GM12872 (cell line): ENCODE measurements around the gene PRKCB.

Experiments
- TF ChIP-seq, protein P1 (sequence below): IDR thresholded peaks from 3 replicates; pipeline ENCODE4 v1.5.1; 2011; ENCODE audit warnings: low read depth, mild to moderate bottlenecking, low read length, moderate library complexity; ENCODE audit not compliant: insufficient read depth

PRKCB gene

DNA sequence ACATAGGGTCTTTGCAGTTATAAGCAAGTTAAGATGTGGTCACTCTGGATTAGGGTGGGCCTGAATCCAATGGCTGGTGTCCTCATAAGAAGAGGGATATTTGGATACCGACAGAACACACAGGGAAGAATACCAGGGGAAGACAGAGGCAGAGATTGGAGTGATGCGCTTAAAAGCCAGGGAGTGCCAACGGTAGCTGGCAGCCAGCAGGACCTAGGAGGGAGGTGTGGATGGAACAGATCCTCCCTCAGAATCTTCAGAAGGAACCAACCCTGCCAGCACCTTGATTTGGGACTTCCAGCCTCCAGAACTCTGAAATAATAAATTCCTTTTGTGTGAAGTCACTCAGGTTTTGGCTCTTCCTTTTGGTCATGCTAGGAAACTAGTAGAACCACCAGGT is 310.1 kb downstream of the PRKCB start:
- TF ChIP-seq, protein P1, sequence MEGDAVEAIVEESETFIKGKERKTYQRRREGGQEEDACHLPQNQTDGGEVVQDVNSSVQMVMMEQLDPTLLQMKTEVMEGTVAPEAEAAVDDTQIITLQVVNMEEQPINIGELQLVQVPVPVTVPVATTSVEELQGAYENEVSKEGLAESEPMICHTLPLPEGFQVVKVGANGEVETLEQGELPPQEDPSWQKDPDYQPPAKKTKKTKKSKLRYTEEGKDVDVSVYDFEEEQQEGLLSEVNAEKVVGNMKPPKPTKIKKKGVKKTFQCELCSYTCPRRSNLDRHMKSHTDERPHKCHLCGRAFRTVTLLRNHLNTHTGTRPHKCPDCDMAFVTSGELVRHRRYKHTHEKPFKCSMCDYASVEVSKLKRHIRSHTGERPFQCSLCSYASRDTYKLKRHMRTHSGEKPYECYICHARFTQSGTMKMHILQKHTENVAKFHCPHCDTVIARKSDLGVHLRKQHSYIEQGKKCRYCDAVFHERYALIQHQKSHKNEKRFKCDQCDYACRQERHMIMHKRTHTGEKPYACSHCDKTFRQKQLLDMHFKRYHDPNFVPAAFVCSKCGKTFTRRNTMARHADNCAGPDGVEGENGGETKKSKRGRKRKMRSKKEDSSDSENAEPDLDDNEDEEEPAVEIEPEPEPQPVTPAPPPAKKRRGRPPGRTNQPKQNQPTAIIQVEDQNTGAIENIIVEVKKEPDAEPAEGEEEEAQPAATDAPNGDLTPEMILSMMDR, result no peak

DNA sequence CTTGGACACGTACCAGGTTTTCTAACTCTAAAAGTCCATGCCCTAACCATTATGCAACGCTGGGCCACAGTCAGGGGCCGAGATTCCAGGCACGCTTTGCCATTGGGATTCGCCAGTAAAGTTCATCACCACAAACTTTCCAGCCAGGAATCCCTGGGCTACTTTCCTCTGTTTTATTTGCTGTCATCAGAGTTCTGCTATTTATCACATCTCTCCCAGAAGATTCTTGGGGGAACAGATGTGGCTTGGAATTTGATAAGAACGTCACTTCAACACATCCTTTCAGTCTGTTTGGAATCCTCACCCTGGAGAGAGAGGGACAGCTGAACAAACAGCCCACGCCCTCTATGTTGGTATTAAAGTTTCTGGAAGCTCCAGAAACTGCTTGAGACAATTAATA is 310.7 kb downstream of the PRKCB start:
- TF ChIP-seq, protein P1, result no peak

DNA sequence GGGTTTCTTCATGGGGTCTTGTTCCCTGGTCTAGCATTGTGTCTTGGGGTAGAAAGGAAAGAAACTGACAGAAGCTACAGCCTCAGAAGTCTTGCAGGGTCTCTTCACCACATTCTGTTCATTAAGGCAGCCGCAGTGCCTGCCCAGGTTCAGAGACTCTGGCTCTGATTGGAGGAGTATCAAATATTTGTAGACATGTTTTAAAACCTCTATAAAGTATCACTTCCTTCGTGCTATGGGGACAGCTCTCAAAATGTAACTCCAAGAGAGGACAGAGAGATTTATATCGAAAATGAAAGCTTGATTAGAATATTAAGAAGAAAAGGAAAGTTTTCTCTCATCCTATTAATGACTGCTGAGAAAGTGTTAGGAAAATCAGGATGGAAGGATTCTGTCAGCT is 313.3 kb downstream of the PRKCB start:
- TF ChIP-seq, protein P1, result no peak

DNA sequence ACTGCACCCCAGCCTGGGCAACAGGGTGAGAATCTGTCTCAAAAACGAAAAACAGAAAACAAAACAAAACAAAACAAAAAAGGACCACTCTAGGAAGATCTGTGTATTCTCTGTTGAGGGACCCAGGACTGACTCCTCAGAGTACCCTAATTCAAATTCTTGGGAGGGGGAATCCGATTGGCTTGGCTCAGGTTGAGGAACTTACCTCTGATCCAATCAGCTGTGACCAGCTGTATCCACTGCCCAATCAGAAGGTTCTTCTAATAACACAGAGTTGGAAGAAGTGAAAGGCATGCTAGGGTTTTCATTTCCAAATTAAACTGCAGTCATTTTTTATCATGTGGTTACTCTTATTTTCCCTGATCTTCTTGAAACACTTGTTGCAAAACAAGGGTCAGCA is 314.5 kb downstream of the PRKCB start:
- TF ChIP-seq, protein P1, result no peak

DNA sequence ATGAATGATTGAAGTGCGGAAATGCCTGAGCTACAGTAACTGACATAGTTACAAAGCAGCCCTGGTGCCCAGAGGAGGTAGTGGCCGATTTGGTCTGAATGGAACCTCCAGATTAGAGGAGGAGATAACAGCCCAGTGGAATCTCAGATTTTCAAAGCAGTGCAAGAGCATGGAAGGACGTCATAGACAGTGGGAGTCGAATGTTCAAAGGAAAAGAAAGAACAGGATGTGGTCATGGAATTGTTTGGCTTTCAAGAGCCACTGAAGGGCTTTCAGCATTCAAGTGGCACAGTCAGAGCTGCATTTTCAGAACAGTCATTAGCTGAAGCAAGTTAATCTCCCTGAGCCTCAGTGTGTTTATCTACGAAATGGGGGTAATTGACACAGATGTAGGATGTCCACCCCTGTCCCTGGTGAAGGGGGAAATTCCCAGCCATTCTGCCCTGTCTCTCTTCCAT is 315.7 kb downstream of the PRKCB start:
- TF ChIP-seq, protein P1, result no peak

DNA sequence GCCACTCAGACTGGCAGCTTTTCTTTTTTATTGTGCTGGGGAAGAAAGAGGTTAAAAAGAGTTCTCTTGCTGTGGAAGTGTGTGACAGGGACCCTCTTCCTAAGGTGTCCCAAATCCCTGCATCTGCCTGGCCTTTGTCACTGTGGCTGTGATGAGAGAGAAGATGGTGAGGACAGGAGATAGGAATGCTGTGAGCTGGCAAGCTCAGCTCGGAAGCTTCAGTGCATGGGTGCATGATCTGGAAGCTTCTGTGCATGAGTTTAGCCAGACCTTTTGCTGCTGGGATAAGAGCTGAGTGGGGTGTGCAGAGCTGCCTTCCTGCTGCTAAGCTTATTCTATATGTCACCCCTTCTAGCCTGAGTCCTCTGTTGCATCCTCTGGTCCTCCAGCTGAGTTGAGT is 317.0 kb downstream of the PRKCB start:
- TF ChIP-seq, protein P1, result no peak

DNA sequence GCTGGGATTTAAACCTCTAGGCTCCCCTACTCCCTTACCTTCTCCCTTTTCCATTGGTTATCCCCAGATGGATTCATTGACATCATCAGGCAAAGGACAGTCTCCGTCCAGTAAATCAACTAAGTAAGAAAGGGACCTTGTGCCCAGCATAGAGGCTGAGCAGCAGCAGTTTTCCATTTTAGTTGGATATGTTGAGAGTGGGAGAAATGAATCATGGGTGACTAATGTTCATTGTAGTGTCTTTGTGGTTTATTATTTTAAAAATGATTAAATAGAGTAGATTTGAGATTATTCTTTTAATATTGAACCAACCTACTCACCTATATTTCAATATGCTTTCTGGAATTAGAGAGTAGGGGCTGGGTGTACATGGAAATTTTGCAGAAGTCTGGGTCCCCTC is 321.0 kb downstream of the PRKCB start:
- TF ChIP-seq, protein P1, result no peak

DNA sequence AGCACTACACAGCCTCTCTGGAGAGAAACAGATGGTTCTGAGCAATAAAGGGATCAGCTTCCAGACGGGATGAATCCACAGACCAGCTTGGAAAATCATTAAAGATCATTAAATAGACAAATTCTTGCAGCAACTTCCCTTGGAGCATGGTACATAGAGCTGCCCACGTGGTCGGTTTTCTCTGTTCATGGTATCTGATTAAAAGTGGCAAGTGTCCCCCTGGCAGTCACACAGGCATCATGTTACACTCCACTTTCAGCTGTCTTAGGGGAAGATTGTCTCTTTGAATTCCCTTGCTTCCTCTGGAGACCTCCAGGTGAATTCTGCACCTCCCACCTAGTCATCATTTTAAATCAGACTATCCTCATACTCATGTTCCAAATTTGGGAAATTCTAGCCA is 328.2 kb downstream of the PRKCB start:
- TF ChIP-seq, protein P1, result no peak
